ENCODE measurements around the gene ASCC2. TPM values are rescaled to one million over a fixed set of nuclear protein-coding genes. Genes with fewer than 3 reads are reported as not detected.

ASCC2 gene
- total and polyA plus RNA-seq, 2 donors (not counting 3 experiments of a cell fraction or from before 2014, with no cell fraction given): 43.6 to 60.7 TPM

DNA sequence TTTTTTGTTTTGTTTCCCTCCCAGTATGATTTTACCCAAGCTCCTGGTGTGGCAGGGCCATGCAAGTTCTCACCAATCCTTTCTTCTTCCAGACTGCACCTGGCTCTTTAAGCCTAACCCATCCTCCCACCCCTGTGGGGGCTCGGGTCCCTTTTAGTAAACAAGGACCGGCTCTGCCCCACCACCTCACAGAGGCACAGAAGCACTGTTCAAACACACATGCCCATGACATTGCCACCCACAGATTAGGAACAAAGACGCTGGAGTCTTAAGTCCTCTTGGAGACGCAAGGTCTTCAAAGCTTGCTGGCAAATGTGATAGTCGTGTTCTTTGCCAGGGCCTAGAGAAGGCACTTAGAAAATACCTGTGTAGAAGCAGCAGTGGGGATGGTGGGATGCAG lies 52.0 kb downstream of the ASCC2 start:
- no peaks in the 10 kb centered on the region for H3K79me2 ChIP-seq (ENCODE audit: control insufficient read depth, insufficient read depth, low read length)
- H3K9me3 ChIP-seq (replicated peaks; ENCODE audit: control insufficient read depth, insufficient read depth, low read length): no peaks in the 10 kb centered on the region
- H3K4me3 ChIP-seq (replicated peaks in 1 of 3; ENCODE audit: insufficient read depth in 1 of 3, low read depth in 1 of 3, low read length in 3 of 3): no peak overlapping the region
- no peaks in the 10 kb centered on the region for H4K20me1 ChIP-seq (replicated peaks; ENCODE audit: control insufficient read depth, extremely low read depth, insufficient read depth, low read length)
- H3K4me1 ChIP-seq (ENCODE audit: control insufficient read depth, extremely low read depth, insufficient read depth, low read length): peaks cover 4% of the 10 kb centered on the region
- no peak for FAIRE-seq
- no peak overlapping the region for H3K4me2 ChIP-seq (ENCODE audit: insufficient read depth, low read length)
- BruUV-seq (replicated peaks): no TSS peak
- peaks cover 4 to 18% of the 10 kb centered on the region in 2 experiments for H3K36me3 ChIP-seq (ENCODE audit: control insufficient read depth in 2 of 2, extremely low read depth in 1 of 2, insufficient read depth in 2 of 2, low read length in 2 of 2)
- no peak overlapping the region for H3K9ac ChIP-seq (replicated peaks; ENCODE audit: extremely low read depth, insufficient read depth, low read length)
- H3K9me1 ChIP-seq (replicated peaks; ENCODE audit: control insufficient read depth, extremely low read depth, insufficient read depth, low read length): no peaks in the 10 kb centered on the region
- TF ChIP-seq EZH2 (IDR thresholded peaks at IDR 0.05; ENCODE audit: borderline replicate concordance, low read depth, low read length, severe bottlenecking) (no peak), MYC (IDR thresholded peaks at IDR 0.05; ENCODE audit: low read depth, low read length) (no peak), POLR2A (IDR thresholded peaks at IDR 0.05; ENCODE audit: low read depth, low read length) (no peak), POLR2AphosphoS5 (IDR thresholded peaks at IDR 0.05; ENCODE audit: insufficient read depth, low read depth, low read length) (no peak), JUN (IDR thresholded peaks at IDR 0.05; ENCODE audit: borderline replicate concordance, insufficient read depth, insufficient read length, low read depth) (no peak), GATA2 (IDR thresholded peaks at IDR 0.05; ENCODE audit: insufficient read depth, insufficient read length, low read depth, low read length) (no peak), FOS (IDR thresholded peaks at IDR 0.05; ENCODE audit: borderline replicate concordance, insufficient read depth, low read length) (no peak)
- TF ChIP-seq, protein P1, sequence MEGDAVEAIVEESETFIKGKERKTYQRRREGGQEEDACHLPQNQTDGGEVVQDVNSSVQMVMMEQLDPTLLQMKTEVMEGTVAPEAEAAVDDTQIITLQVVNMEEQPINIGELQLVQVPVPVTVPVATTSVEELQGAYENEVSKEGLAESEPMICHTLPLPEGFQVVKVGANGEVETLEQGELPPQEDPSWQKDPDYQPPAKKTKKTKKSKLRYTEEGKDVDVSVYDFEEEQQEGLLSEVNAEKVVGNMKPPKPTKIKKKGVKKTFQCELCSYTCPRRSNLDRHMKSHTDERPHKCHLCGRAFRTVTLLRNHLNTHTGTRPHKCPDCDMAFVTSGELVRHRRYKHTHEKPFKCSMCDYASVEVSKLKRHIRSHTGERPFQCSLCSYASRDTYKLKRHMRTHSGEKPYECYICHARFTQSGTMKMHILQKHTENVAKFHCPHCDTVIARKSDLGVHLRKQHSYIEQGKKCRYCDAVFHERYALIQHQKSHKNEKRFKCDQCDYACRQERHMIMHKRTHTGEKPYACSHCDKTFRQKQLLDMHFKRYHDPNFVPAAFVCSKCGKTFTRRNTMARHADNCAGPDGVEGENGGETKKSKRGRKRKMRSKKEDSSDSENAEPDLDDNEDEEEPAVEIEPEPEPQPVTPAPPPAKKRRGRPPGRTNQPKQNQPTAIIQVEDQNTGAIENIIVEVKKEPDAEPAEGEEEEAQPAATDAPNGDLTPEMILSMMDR (IDR thresholded peaks at IDR 0.05; ENCODE audit: extremely low read depth in 1 of 2, insufficient read depth in 1 of 2, low read depth in 1 of 2, low read length in 2 of 2): no peak
- TF ChIP-seq, protein P2, sequence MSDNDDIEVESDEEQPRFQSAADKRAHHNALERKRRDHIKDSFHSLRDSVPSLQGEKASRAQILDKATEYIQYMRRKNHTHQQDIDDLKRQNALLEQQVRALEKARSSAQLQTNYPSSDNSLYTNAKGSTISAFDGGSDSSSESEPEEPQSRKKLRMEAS (IDR thresholded peaks at IDR 0.05; ENCODE audit: insufficient read depth, insufficient read length): no peak
- H3K27ac ChIP-seq (ENCODE audit: insufficient read depth, low read depth, low read length): no peak overlapping the region
- dilution Hi-C loops (cut with MboI; ENCODE audit: extremely low pct_ligation_motif_present, low sequenced_read_pairs) (no loop called here), intact Hi-C loops (cut with micrococcal nuclease) (no loop called here)
- no peaks in the 10 kb centered on the region for H3K27me3 ChIP-seq (ENCODE audit: control insufficient read depth in 2 of 2, insufficient read depth in 2 of 2, low read length in 2 of 2)
- H2AFZ ChIP-seq (ENCODE audit: low read depth, low read length): no peak overlapping the region
- CTCF ChIA-PET: interaction anchor here (1.4 kb wide), 1 partner anchor 303 kb away, joined by 3 read pairs; no protein-coding TSS in a partner anchor
- POLR2A ChIA-PET: no interaction called here
- DNase-seq (ENCODE audit: low read depth, low spot score): no peak

All from endothelial cell of umbilical vein (primary cell).